HepG2 (cell line): ENCODE results near the gene P2RX3. TPM values are rescaled to one million over a fixed set of nuclear protein-coding genes. Genes with fewer than 3 reads are reported as not detected.

Experiments
- CC2D1A ChIP-seq: sonication (generic); formaldehyde crosslinking; IDR thresholded peaks from 2 replicates; pipeline ENCODE4 v1.8.1; 2023; ENCODE audit warnings: mild to moderate bottlenecking, missing genetic modification reagents
- CCAR2 ChIP-seq: fragments of 200-400 bp; formaldehyde crosslinking; optimal IDR thresholded peaks from 2 replicates; pipeline ENCODE3; 2018; ENCODE audit warnings: low read depth, mild to moderate bottlenecking, low read length, moderate library complexity
- CENPT ChIP-seq: sonication (generic); formaldehyde crosslinking; IDR thresholded peaks from 2 replicates; pipeline ENCODE4 v1.8.0; 2022; ENCODE audit warnings: low read depth, mild to moderate bottlenecking, moderate library complexity, missing genetic modification reagents
- CREB1 ChIP-seq, 2 experiments: fragments of 450-650 bp in 1 of 2; IDR thresholded peaks; 2 replicates each; pipeline ENCODE4 v1.6.1; 2016 to 2017; ENCODE audit warnings: control low read depth in 1 of 2, mild to moderate bottlenecking in 1 of 2, missing compliant biosample characterization in 1 of 2, missing genetic modification characterization in 1 of 2
- FOSL2 ChIP-seq: sonication (generic); formaldehyde crosslinking; IDR thresholded peaks from 2 replicates; pipeline ENCODE4 v1.4.0; 2020; ENCODE audit warnings: missing genetic modification reagents
- MEF2D ChIP-seq: sonication (generic); formaldehyde crosslinking; IDR thresholded peaks from 2 replicates; pipeline ENCODE4 v1.5.1; 2020; ENCODE audit warnings: mild to moderate bottlenecking, missing genetic modification reagents
- MTA1 ChIP-seq: sonication (generic); formaldehyde crosslinking; IDR thresholded peaks from 2 replicates; pipeline ENCODE4 v1.4.0; 2020; ENCODE audit warnings: missing genetic modification reagents, mild to moderate bottlenecking, borderline replicate concordance
- MTF1 ChIP-seq: sonication (generic); formaldehyde crosslinking; IDR thresholded peaks from 2 replicates; pipeline ENCODE4 v1.5.0; 2020; ENCODE audit warnings: missing genetic modification reagents
- NBN ChIP-seq: fragments of 450-650 bp; conservative IDR thresholded peaks from 2 replicates; pipeline ENCODE4 v1.6.1; 2017
- POGK ChIP-seq: sonication (generic); formaldehyde crosslinking; conservative IDR thresholded peaks from 2 replicates; pipeline ENCODE4 v1.8.0; 2022; ENCODE audit warnings: mild to moderate bottlenecking, moderate library complexity, missing genetic modification reagents
- REL ChIP-seq: sonication (generic); formaldehyde crosslinking; conservative IDR thresholded peaks from 2 replicates; pipeline ENCODE4 v1.8.0; 2022; ENCODE audit warnings: mild to moderate bottlenecking, missing genetic modification reagents, moderate library complexity
- SETDB1 ChIP-seq: sonication (generic); formaldehyde crosslinking; IDR thresholded peaks from 2 replicates; pipeline ENCODE4 v1.5.1; 2020; ENCODE audit warnings: missing genetic modification reagents, mild to moderate bottlenecking, borderline replicate concordance
- SMARCC2 ChIP-seq: fragments of 450-650 bp; IDR thresholded peaks from 2 replicates; pipeline ENCODE4 v1.6.1; 2017; ENCODE audit warnings: antibody characterized with exemption, mild to moderate bottlenecking
- SP2 ChIP-seq: sonication (generic); formaldehyde crosslinking; IDR thresholded peaks from 2 replicates; pipeline ENCODE4 v1.5.1; 2020; ENCODE audit warnings: mild to moderate bottlenecking, missing genetic modification reagents
- STAG1 ChIP-seq: sonication (generic); formaldehyde crosslinking; IDR thresholded peaks from 2 replicates; pipeline ENCODE4 v1.4.0; 2020; ENCODE audit warnings: missing genetic modification reagents
- TERF1 ChIP-seq: sonication (generic); formaldehyde crosslinking; IDR thresholded peaks from 2 replicates; pipeline ENCODE4 v1.8.0; 2022; ENCODE audit warnings: mild to moderate bottlenecking, missing genetic modification reagents, moderate library complexity
- THAP11 ChIP-seq: IDR thresholded peaks from 2 replicates; pipeline ENCODE4 v1.6.1; 2016; ENCODE audit warnings: missing biosample characterization, missing genetic modification reagents
- ZHX1 ChIP-seq: sonication (generic); formaldehyde crosslinking; IDR thresholded peaks from 2 replicates; pipeline ENCODE4 v1.8.1; 2022; ENCODE audit warnings: low read depth, mild to moderate bottlenecking, missing genetic modification reagents
- ZMYM3 ChIP-seq: sonication (generic); formaldehyde crosslinking; IDR thresholded peaks from 2 replicates; pipeline ENCODE4 v1.5.1; 2020; ENCODE audit warnings: mild to moderate bottlenecking, missing genetic modification reagents
- ZNF138 ChIP-seq: sonication (generic); formaldehyde crosslinking; IDR thresholded peaks from 2 replicates; pipeline ENCODE4 v1.5.0; 2020; ENCODE audit warnings: mild to moderate bottlenecking, low read depth, missing genetic modification reagents
- ZNF3 ChIP-seq: IDR thresholded peaks from 2 replicates; pipeline ENCODE4 v1.7.0; 2017; ENCODE audit warnings: inconsistent platforms
- ZNF329 ChIP-seq: sonication (generic); formaldehyde crosslinking; IDR thresholded peaks from 2 replicates; pipeline ENCODE4 v1.9.0; 2021; ENCODE audit warnings: low read depth, mild to moderate bottlenecking, missing genetic modification reagents
- ZNF383 ChIP-seq: sonication (generic); formaldehyde crosslinking; IDR thresholded peaks from 2 replicates; pipeline ENCODE4 v1.4.0; 2020; ENCODE audit warnings: missing genetic modification reagents, mild to moderate bottlenecking, borderline replicate concordance
- ZNF460 ChIP-seq: sonication (generic); formaldehyde crosslinking; IDR thresholded peaks from 2 replicates; pipeline ENCODE4 v1.5.1; 2020; ENCODE audit warnings: missing genetic modification reagents, mild to moderate bottlenecking, borderline replicate concordance
- ZNF512 ChIP-seq: sonication (generic); formaldehyde crosslinking; IDR thresholded peaks from 2 replicates; pipeline ENCODE4 v1.4.0; 2020; ENCODE audit warnings: mild to moderate bottlenecking, missing genetic modification reagents
- polyA plus RNA-seq, 8 experiments: library from polyadenylated mRNA; depleted of rRNA in 3 of 8; stranded (reverse) in 7 of 8; unstranded in 1 of 8; fragments of >200 nt; fragmentation: Illumina TruSeq in 4 of 8; extraction: Trizol in 4 of 8; gene quantifications; 2 replicates each; pipeline versions ENCODE4 v1.2.1 to v1.2.3, GENCODE V29; 2011 to 2016; ENCODE audit warnings: low read depth in 4 of 8, missing spikeins in 1 of 8, mixed read lengths in 1 of 8; ENCODE audit not compliant: insufficient read depth in 1 of 8
- total RNA-seq, 5 experiments: library from RNA; depleted of rRNA; stranded (reverse); fragments of >200 nt; fragmentation: Illumina TruSeq; extraction: Trizol; gene quantifications; 2 replicates each; pipeline ENCODE4 v1.2.3, GENCODE V29; 2016; ENCODE audit warnings: low read depth in 1 of 5

P2RX3 gene
- total and polyA plus RNA-seq, 2 of the 13 experiments (the other 11 are each of a cell fraction or from before 2014, with no cell fraction given): 0.08 TPM; not detected in 1

- TF ChIP-seq MEF2D (CRISPR knock-in tag): no peak
- no peak for TF ChIP-seq MTF1 (CRISPR knock-in tag)
- TF ChIP-seq CENPT (CRISPR knock-in tag): no peak
- peak; percentile 96 for TF ChIP-seq ZMYM3 (CRISPR knock-in tag)
- no peak for TF ChIP-seq SETDB1 (CRISPR knock-in tag)
- no peak for TF ChIP-seq ZNF383 (CRISPR knock-in tag)
- 0 out of 2 replicates have a peak, but pooled peaks have one; percentile 36 for TF ChIP-seq THAP11 (CRISPR knock-in tag)
- TF ChIP-seq ZNF329 (CRISPR knock-in tag): no peak
- TF ChIP-seq SMARCC2: no peak
- no peak for TF ChIP-seq TERF1 (CRISPR knock-in tag)
- no peak for TF ChIP-seq SP2 (CRISPR knock-in tag)
- no peak for TF ChIP-seq FOSL2 (CRISPR knock-in tag)
- TF ChIP-seq REL: no peak
- TF ChIP-seq POGK (CRISPR knock-in tag): no peak
- TF ChIP-seq ZNF3 (CRISPR knock-in tag): 0 out of 2 replicates have a peak, but pooled peaks have one; percentile 24
- TF ChIP-seq ZNF460: no peak
- no peak for TF ChIP-seq CREB1 (IDR thresholded peaks at IDR 0.05)
- no peak for TF ChIP-seq CREB1 (CRISPR knock-in tag; IDR thresholded peaks at IDR 0.05)
- TF ChIP-seq CCAR2: no peak
- no peak for TF ChIP-seq STAG1 (CRISPR knock-in tag)
- TF ChIP-seq NBN: no peak
- no peak for TF ChIP-seq ZNF512
- no peak for TF ChIP-seq ZHX1 (CRISPR knock-in tag)
- TF ChIP-seq ZNF138 (CRISPR knock-in tag): no peak
- TF ChIP-seq MTA1 (CRISPR knock-in tag): no peak
- TF ChIP-seq CC2D1A (CRISPR knock-in tag): no peak
Measured at GRCh38 chr11:57310630-57311086, 27.5 kb upstream of the P2RX3 start (continued).
